Measurements from ENCODE around the gene TMEM129. TPM values are rescaled to one million over a fixed set of nuclear protein-coding genes. Genes with fewer than 3 reads are reported as not detected.

Gene TMEM129
- polyA plus RNA-seq, 1 donor: 27.1 TPM

GRCh38 chr4:1757836-1758235 is 36.7 kb upstream of the TMEM129 start:
- DNase-seq: no peak

GRCh38 chr4:1756893-1757779 is 36.0 kb upstream of the TMEM129 start:
- no peak for DNase-seq

GRCh38 chr4:1756079-1756478 is 35.0 kb upstream of the TMEM129 start:
- DNase-seq: no peak

DNA sequence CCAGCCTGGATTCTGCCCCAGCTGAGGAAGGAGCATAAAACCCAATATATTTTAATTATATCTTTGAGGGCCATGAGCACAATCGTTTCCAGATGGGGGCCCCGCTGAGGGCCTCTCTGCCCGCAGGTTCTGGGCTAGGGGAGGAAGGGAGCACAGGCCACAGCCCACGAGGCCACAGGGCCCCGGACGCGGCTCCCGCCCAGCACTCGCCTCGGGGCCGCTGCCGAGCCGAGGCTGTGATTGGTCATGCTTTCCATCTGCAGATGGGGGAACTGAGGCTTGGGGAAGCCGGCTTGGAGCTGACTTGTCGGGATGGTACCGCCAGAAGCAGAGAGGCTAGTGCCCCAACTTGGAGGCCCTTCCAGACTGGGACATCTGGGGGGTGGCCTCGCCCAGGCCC is 34.2 kb upstream of the TMEM129 start:
- DNase-seq: no peak

- DNase-seq: no peak
Observed at GRCh38 chr4:1754336-1754735, 33.2 kb upstream of the TMEM129 start.

- DNase-seq: no peak
Observed at GRCh38 chr4:1753697-1754311, 32.7 kb upstream of the TMEM129 start.

DNA sequence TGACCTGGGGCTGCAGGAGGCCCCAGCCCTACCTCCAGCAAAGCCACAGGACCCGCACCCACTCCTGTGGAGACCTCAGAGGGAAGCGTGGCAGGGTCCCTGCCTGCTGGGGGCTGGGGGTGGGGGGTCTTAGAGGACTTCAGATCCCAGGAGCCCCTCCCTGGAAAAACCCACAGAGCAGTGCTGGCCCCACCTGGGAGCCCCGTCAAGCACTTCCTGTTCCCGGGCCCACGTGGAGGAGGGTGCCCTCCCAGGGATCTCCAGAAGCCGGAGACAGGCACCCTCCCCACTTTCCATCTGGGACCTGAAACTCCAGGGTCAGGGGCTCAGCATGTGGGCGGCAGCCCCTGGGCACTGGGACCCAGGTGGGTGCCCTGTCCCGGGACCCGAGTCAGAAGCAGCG is 32.2 kb upstream of the TMEM129 start:
- DNase-seq: no peak

- no peak for DNase-seq
Observed at GRCh38 chr4:1752284-1753041, 31.3 kb upstream of the TMEM129 start.

GRCh38 chr4:1751919-1752283 is 30.8 kb upstream of the TMEM129 start:
- DNase-seq: no peak

- no peak for DNase-seq
Observed at GRCh38 chr4:1751155-1751918, 30.2 kb upstream of the TMEM129 start.

GRCh38 chr4:1750381-1751154 is 29.4 kb upstream of the TMEM129 start:
- DNase-seq: no peak

GRCh38 chr4:1749826-1750225 is 28.7 kb upstream of the TMEM129 start:
- DNase-seq: no peak

DNA sequence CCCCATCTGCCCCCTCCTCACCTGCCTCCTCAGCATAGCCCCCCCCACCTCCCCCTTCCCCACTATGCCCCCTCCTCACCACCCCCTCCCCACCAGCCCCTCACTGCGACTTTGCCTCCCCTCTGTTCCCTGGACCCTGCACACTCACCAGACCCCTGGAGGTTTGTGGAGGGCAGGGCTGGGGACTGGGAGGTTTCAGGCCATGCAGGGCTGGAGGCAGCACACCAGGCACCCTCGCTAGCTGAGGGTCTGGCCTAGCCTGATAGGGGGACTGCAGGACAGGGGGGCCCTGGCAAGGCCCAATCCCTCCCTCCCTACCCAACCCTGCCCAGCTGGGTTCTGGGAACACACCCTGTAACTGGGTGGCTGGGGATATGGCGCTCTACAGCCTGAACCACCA is 28.2 kb upstream of the TMEM129 start:
- DNase-seq: no peak

- DNase-seq: peak; percentile 68
Observed at GRCh38 chr4:1748465-1748995, 27.4 kb upstream of the TMEM129 start.

DNA sequence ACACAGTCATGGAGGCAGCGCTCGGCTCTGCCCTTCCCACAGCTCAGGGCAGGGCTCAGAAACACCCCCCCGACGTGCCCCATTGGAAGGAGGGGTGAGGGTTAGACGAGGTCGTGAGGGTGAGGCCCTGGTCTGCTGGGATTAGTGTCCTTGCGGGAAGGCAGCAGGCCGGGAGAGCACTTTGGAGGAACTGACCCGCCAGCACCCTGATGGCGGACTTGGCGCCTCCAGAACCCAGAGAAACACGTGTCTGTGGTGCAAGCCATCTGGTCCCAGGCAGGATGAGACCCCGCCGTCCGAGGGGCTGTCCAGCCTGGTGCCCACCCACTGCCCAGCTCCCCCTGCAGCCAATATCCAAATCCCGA is 26.5 kb upstream of the TMEM129 start:
- DNase-seq: no peak

DNA sequence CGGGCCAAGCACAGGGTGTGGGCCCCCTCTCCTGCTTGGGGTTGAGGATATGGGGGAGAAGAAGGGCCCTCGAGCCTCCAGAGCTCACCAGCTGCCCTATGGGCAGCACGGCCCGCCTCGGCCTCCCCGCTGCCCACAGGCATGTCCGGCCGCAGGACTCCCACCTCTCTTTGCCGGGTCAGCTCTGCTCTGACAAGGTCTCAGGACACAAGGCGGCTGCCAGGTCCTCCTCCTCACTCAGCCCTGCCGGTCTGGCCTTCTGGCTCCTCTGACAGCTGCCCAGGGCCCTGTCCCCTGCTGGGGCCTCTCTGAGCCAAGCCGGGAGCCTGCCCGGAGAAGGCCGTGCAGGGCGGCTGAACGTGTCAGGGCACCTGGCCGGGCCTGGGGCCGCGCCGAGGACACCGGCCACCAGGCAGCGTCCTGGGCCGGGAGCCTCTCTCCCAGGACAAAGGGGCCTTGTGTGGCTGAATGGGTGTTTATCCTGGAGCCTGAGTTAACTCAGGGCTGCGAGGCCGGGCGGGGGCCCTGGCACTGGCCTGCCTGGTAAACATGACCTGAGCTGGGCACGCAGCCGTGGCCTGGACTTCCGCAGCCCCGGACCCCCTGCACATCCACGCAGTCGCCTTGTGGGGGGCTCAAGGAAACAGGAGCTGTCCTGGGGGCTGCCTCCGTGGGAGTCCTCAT is 25.9 kb upstream of the TMEM129 start:
- DNase-seq: no peak

- peak; percentile 53 for DNase-seq
Observed at GRCh38 chr4:1746265-1746691, 25.2 kb upstream of the TMEM129 start.

DNA sequence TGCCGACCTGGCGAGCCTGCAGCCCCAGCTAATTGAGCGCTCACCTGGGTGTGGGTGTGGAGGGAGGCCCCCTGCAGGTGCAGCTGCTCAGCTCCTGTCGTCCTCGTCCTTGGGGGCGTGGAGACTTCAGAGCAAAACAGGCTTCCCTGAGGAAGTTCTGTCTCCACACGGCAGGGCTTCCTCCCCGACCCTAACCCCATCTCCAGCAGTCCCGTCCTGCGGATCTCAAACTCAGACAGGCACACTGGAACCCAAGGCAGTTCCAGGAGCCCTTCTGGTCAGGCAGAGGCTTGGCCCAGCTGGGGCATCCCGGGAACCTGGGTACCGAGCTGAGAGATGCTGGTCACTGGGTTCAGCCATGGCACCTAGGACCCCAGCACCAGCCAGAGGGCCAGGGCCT is 24.6 kb upstream of the TMEM129 start:
- DNase-seq: no peak

- DNase-seq: no peak
Observed at GRCh38 chr4:1745165-1745564, 24.0 kb upstream of the TMEM129 start.

DNA sequence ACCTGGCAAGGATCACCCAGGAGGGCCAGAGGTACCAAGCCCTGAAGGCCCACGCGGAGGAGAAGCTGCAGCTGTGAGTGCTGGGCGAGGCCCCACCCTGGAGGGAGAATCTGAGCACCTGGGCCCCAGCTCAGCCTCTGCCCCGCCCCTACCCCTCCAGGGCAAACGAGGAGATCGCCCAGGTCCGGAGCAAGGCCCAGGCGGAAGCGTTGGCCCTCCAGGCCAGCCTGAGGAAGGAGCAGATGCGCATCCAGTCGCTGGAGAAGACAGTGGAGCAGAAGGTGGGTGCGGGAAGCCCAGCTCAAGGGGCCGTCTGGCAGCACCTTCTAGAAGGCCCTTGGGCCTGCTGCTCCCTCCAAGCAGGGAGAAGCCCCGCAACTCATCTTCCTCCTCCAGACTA is 23.4 kb upstream of the TMEM129 start:
- DNase-seq: no peak

DNA sequence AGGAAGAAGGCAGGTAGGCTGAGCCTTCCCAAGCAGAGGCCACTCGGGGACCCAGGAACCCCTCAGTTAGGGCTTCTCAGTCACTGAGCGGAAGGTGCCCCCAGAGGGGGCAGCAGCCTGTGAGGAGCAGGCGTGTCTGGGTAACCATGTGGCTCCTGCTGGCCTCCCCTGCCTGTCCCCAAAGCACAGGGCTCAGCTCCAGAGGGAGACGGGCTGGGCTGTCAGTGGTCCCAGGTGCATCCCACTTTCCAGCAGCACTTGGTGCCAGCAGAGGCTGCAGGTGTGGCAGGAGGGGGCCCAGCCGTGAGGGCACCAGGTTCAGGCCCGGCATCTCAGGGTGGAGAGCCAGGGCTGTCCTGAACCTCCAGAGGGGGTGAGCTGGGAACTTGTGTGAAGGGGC is 22.9 kb upstream of the TMEM129 start:
- no peak for DNase-seq

Measured in hindlimb muscle (tissue), 1 donor.